Lower leg skin (tissue), 4 donors: Measurements from ENCODE around the gene MGLL. TPM values are rescaled to one million over a fixed set of nuclear protein-coding genes. Genes with fewer than 3 reads are reported as not detected.

Source experiments
- DNase-seq, 2 donors: peaks; one replicate each; pipeline ENCODE4 v3.0.0-alpha.2; 2019; ENCODE audit warnings: low spot score in 2 of 2
- H3K4me3 ChIP-seq: fragments of 200-600 bp; sonication (generic); 2 replicates; pipeline ENCODE4 v1.5.1; 2017; ENCODE audit warnings: mild to moderate bottlenecking, low read depth; ENCODE audit not compliant: poor library complexity, severe bottlenecking
- POLR2A ChIP-seq, 2 donors: fragments of 450-650 bp; IDR thresholded peaks; one replicate each; pipeline ENCODE4 v1.6.1; 2016 to 2017; ENCODE audit warnings: antibody characterized with exemption in 2 of 2, mild to moderate bottlenecking in 1 of 2, moderate library complexity in 1 of 2
- WGBS, 2 donors: methylation state at CpG; one replicate each; pipeline ENCODE4 v1.1.5; 2018; 5-methylcytosine and 5-hydroxymethylcytosine counted together
- intact Hi-C: fragments of 100-400 bp; cut with DNase I; formaldehyde crosslinking; loops from one replicate; pipeline ENCODE4 v1.15.0; 2023; ENCODE audit warnings: low total_unique reads
- total RNA-seq, 4 donors: library from RNA; depleted of rRNA; stranded (reverse); fragments of >200 nt; gene quantifications; one replicate each; pipeline ENCODE4 v1.1.0, GENCODE V29; 2016
- TF ChIP-seq, protein P1 (sequence below), 3 donors: fragments of 450-650 bp; IDR thresholded peaks; one replicate each; pipeline ENCODE4 v1.5.1; 2016; ENCODE audit warnings: antibody characterized with exemption in 3 of 3, mild to moderate bottlenecking in 3 of 3, moderate library complexity in 2 of 3

Gene MGLL
- total RNA-seq, 4 donors from 2014 or later = 44.0 to 57.4 (median 48.0) TPM

DNA sequence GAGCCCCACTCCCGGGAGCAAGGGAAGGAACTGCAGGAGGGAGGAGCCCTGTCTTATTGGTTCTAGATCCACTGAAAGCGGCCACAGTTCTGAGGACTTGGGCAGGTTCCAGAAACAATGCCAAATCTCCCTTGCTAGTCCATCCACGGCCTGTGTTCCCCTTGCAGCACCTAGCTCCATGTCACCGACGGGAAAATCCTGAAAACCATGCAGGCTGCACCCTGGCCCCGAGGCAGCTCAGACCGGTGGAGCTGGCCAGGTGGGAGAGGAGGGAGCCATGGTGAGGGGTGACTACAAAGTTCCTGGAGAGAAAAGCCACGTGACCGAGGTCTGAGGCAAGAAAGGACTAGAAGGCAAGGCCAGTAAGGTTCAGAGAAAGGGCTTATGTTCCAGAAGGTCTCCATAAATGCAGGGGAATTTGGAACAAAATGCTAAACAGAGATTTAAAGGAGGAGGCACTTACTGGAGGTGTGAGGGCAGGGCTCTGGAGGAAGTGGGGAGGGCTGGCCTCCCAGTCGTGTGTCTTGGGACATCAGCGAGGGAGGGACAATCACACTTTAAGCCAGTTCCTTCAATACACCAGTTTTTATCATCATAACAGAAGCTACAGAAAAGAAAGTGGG is 5.4 kb downstream of the MGLL start:
- DNase-seq = peak in 1 of 2 donors; percentile 86
- WGBS, 2 donors = 62 to 68% methylated on average over 11 of the region's 11 CpGs
- TF ChIP-seq POLR2A (IDR thresholded peaks at IDR 0.05) = no peak
- TF ChIP-seq, protein P1, sequence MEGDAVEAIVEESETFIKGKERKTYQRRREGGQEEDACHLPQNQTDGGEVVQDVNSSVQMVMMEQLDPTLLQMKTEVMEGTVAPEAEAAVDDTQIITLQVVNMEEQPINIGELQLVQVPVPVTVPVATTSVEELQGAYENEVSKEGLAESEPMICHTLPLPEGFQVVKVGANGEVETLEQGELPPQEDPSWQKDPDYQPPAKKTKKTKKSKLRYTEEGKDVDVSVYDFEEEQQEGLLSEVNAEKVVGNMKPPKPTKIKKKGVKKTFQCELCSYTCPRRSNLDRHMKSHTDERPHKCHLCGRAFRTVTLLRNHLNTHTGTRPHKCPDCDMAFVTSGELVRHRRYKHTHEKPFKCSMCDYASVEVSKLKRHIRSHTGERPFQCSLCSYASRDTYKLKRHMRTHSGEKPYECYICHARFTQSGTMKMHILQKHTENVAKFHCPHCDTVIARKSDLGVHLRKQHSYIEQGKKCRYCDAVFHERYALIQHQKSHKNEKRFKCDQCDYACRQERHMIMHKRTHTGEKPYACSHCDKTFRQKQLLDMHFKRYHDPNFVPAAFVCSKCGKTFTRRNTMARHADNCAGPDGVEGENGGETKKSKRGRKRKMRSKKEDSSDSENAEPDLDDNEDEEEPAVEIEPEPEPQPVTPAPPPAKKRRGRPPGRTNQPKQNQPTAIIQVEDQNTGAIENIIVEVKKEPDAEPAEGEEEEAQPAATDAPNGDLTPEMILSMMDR (IDR thresholded peaks at IDR 0.05) = no peak
- intact Hi-C loops = no loop called here
- H3K4me3 ChIP-seq = no peak overlapping the region

DNA sequence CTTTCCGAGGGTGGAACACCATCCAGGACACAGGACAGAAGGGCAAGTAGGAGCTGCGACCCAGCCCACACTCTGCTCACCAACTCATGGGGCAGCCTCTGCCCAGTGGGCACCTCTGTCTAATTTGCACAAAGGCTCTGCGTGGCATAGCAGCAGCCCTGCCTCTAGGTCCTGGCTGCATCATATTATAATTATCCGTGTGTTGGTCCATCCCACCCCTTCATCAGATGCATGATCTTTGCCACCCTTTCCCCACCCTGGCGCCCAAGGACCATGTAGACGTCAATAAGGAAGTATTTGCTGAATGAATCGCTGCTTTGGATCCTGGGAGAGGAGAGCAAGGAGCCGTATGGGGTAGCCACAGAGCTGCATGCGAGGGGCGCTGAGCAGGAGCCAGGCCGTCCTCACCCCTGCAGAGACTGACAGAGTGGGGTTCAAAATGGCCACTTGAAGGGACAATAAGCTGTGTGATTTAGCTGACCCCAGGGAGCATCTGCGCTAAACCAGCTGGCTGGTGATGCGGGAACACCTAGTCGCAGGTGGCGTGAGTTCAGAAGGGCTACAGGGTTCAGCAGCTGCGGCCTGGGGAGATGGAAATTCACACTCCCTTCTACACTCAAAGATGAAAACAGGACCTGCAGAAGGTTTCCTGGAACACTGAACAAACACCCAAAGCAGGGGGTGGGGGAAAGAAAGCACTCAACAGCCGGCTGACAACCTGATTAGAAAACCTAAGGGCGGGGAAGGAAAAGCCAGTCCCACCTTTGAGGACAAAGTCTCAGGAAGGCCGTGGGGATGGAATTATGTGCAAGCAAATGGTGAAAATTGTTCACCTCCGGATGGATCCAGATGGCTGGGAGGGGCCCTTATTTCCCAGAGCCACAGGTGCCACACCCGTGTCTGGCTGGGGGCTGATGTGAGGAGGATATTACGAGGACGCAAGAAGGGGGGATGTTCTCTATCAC is 6.4 kb downstream of the MGLL start:
- TF ChIP-seq POLR2A (IDR thresholded peaks at IDR 0.05) = no peak
- TF ChIP-seq, protein P1 (IDR thresholded peaks at IDR 0.05) = no peak
- WGBS, 2 donors = 86 to 90% methylated on average over 23 of the region's 23 CpGs
- DNase-seq = peak in 1 of 2 donors; percentile 64
- intact Hi-C loops = no loop called here
- no peak overlapping the region for H3K4me3 ChIP-seq

DNA sequence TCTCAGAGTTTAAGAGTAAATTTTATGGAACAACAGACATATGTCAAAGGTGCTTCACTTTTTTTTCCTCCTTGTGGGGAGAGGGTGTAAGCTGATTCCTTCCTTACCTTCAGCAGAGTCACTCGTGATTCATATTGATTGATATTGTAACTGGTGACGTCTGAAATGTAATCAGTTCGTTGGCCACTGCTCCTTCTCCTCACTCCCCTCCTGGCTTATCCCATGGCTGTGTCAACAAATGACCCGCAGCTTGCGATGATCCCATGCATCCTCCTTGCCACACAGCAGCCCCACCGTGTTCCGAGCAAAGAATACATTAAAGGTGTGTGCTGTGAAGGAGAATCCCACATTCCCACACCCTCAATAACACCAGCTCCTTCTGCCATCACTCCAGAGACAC is 7.3 kb downstream of the MGLL start:
- 81 to 87% methylated on average over 7 of the region's 7 CpGs for WGBS, 2 donors
- H3K4me3 ChIP-seq = no peak overlapping the region
- intact Hi-C loops = no loop called here
- DNase-seq = peak in 1 of 2 donors; percentile 54
- TF ChIP-seq POLR2A (IDR thresholded peaks at IDR 0.05) = no peak
- TF ChIP-seq, protein P1 (IDR thresholded peaks at IDR 0.05) = no peak

DNA sequence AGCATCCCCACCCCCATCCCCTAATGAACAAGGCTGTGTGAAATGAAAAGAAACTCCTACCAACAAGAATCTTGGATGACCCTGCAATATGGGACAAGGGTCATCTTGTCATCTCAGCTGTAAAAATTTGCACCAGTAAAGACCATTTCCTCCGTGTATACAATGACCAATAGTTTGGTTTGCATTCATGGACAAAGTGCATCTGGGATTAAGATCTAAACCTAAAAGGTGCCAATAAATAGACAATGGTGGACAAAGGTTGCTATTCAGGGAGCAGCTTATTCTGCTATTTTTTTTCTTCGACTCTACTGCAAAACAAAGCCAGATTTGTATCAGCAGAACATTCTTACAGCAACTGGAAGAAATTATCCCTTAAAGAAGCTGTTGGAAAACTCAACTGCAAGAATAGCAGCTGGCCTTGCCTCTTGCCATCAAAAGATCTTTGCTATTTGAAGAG is 8.0 kb downstream of the MGLL start:
- 39 to 50% methylated on average over 2 of the region's 2 CpGs for whole genome bisulfite sequencing, 2 donors
- no peak overlapping the region for H3K4me3 ChIP-seq
- intact Hi-C loops = no loop called here
- no peak for DNase-seq
- TF ChIP-seq, protein P1 (IDR thresholded peaks at IDR 0.05) = no peak
- no peak for TF ChIP-seq POLR2A (IDR thresholded peaks at IDR 0.05)

DNA sequence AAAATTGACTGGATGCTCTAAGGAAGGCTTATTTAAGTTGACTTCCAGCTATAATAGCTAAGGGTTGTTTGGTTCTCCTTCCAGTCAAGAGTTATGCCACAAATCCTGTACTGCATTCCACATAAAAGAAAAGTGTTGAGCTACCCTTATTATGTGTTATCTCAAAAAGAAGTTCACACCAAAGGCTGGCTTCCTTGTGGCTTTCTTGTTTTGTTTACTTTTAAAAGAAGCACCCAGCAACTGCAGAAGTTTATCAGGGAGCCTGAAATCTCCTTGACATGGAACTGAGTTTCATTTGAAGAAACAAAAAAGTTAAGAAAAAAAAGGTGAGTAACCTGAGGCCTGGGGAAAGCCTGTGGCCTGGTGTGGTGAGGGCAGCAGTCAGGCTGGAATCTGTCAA is 10.2 kb downstream of the MGLL start:
- intact Hi-C loops = no loop called here
- DNase-seq = no peak
- H3K4me3 ChIP-seq = no peak overlapping the region
- TF ChIP-seq, protein P1 (IDR thresholded peaks at IDR 0.05) = no peak
